ENCODE measurements around the gene LARP4B.

DNA sequence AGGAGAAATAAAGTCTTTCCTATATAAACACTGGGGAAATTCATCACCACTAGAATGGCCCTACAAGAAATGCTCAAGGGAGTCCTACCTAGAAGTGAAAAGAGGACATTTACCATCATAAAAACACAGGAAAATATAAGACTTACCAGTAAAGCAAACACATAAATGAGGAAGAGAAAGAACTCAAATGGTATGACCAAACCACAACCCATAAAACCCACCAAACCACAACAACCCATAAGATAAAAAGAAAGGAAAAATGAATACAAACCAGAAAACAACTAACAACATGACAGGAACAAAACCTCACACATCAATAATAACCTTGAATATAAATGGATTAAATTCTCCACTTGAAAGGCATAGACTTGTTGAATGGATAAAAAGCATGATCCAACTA is 170.1 kb downstream of the LARP4B start:
- TF ChIP-seq CTCF (IDR thresholded peaks at IDR 0.05; ENCODE audit: insufficient read depth, low read depth, low read length) (no peak), EZH2 (IDR thresholded peaks at IDR 0.05; ENCODE audit: insufficient read depth, low read length) (no peak)

Data from astrocyte (in vitro differentiated cells and primary cell).